ENCODE measurements around the gene IFIT3. TPM values are rescaled to one million over a fixed set of nuclear protein-coding genes. Genes with fewer than 3 reads are reported as not detected.
"Not testable (repeated sequence)": the region's sequence is repeated elsewhere in the genome, so short reads cannot be mapped to it uniquely, and the experiment has no call there.

The IFIT3 gene
- total RNA-seq, 1 donor from 2014 or later: 11.2 TPM

- DNase-seq: no peak
These were observed 9.7 kb downstream of the IFIT3 start for GRCh38 chr10:89337484-89337883.

DNA sequence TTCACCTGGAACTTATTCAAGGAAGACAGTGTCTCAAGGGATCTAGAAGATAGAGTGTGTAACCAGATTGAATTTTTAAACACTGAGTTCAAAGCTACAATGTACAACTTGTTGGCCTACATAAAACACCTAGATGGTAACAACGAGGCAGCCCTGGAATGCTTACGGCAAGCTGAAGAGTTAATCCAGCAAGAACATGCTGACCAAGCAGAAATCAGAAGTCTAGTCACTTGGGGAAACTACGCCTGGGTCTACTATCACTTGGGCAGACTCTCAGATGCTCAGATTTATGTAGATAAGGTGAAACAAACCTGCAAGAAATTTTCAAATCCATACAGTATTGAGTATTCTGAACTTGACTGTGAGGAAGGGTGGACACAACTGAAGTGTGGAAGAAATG is 10.9 kb downstream of the IFIT3 start:
- DNase-seq: no peak

- DNase-seq: no peak
These were observed 12.1 kb downstream of the IFIT3 start for GRCh38 chr10:89339875-89340274.

DNA sequence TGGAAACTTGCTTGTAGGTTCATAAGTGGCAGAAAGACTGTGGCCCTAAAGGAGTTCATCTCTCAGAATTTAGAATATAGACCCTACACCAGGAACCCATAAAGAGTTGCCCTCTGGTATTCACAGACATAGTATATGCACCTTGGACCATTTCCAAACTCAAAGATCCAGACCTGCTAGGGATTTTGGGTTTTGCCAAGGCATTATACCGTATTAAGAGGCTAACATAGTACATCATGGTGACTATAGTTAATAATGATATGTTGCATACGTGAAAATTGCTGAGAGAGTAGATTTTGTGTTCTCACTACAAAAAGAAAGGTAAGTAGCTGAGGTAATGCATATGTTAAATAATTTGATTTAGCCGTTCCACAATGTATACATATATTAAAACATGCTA is 13.9 kb downstream of the IFIT3 start:
- DNase-seq: no peak

- no peak for DNase-seq
These were observed 14.6 kb downstream of the IFIT3 start for GRCh38 chr10:89342206-89342958.

- no peak for DNase-seq
These were observed 15.4 kb downstream of the IFIT3 start for GRCh38 chr10:89343089-89343767.

DNA sequence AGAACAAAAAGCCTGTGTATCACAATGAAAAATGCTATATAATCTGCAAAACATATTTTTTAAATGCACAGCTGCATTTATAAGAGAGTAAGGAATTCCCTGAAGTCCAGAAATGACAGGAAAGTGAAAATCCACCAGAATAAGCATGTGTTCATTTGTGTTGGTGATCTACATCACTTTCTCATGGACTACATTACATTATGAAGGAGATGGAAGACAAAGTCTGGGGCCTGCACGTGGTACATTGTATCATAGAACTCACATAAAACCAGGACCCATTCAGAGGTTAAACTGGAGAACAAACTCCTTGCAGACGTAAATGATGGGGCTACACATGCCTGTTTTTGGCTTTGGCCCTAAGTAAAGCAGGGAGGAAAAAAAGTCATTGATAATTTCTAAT is 16.4 kb downstream of the IFIT3 start:
- no peak for DNase-seq

DNA sequence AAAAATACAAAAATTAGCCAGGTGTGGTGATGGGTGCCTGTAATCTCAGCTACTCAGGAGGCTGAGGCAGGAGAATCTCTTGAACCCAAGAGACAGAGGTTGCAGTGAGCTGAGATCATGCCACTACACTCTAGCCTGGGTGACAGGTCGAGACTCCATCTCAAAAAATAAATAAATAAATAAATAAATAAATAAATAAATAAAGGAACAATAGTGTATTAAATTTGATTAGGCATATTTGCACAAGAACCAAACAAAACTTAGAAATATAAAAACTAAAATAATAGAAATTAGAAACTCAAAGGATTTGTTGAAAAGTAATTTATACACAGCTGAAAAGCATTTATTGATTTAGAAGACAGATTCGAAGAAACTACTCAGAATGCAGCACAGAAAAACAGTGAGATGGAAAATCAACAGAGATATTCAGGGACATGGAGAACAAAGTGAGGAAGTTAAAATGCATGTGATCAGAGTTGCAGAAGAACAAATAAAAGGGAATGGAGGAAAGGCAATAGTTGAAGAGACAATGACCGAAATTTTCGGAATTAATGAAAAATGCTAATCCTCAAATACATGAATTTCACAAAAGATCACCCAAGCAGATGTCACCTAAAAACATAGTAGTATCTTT is 17.7 kb downstream of the IFIT3 start:
- DNase-seq: no peak

- peak; percentile 40 for DNase-seq
These were observed 18.8 kb downstream of the IFIT3 start for GRCh38 chr10:89346405-89347254.

DNA sequence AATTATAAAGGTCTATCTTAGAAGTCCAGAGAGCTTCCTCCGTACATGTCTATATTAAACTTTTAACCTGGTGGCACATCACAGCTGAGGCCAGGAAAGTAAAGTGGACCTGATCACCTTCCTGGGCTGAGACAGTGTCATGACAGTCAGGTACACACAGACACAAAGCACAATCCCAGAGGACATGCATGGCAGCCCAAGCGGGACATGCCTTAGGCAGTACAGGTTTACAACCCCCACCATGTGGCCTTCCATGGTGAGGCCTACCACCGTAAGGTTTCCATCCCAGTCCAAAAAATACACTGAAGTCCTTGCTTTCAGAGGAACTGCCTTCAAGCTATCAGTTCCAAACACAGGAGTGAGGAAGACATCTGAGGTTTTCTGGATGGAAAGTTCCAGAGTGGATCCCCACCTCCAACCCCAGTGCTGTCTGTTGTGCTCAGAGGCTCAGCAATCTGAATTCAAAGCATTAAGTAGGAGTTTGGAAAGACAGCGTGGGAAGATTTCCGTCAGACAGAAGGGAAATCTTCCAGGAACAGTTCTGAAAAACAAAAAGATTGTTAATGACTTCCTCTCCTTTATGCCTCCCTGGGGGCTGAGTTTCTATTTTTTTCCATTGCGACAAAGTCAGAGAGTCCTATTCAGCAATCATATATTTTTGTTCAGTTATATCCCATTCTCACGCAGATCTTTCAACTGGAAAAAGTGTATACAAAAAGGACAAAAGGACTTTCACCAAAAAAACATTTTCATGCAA is 20.1 kb downstream of the IFIT3 start:
- DNase-seq: peak; percentile 44

GRCh38 chr10:89348481-89348880 is 20.7 kb downstream of the IFIT3 start:
- DNase-seq: no peak

GRCh38 chr10:89348975-89349374 is 21.2 kb downstream of the IFIT3 start:
- no peak for DNase-seq

DNA sequence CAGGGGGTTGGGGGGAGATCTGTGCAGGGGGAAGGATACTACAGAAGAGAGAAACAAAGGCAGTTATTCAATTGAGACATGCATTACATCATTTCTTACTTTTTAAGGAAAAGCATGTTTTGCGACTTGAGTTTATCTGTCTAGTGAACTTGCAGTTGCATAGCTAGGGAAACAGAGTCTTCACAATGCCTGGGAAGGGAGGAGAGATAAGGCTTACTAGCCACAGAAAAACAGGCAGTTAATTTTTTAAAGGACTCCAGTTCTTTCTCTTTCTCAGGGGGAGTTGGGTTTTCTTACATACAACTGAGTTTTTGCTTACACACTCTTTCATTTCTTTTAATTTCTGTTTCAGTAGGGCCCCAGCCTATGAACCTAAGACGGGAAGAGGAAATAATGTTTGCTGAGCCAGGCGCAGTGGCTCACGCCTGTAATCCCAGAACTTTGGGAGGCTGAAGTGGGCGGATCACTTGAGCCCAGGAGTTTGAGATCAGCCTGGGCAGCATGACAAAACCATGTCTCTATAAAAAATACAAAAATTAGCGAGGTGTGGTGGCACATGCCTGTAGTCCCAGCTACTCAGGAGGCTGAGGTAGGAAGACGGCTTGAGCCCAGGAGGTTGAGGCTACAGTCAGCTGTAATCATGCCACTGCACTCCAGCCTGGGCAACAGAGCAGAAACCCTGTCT is 23.0 kb downstream of the IFIT3 start:
- DNase-seq: not testable (repeated sequence)

- peak; percentile 28 for DNase-seq
These were observed 23.6 kb downstream of the IFIT3 start for GRCh38 chr10:89351412-89351779.

GRCh38 chr10:89351780-89352597 is 24.2 kb downstream of the IFIT3 start:
- peak; percentile 57 for DNase-seq

DNA sequence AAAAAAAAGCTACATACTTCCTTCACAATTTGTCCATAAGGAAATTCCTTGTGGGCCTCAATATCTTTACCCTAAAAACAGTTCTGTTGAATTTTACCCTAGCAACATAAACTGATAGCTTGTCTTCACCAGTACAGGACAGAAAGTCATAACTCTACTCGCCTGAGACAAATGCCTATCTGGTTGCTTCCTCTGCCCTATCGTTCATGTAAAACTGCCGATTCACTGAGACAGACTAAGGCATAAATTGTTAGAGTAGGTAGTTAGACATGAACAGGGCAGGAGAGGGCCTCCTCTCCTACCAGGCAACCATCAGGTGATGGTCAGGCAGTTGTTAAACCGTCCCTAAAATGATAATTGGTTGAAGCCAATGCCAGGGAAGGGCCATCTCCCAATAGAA is 25.0 kb downstream of the IFIT3 start:
- no peak for DNase-seq

DNA sequence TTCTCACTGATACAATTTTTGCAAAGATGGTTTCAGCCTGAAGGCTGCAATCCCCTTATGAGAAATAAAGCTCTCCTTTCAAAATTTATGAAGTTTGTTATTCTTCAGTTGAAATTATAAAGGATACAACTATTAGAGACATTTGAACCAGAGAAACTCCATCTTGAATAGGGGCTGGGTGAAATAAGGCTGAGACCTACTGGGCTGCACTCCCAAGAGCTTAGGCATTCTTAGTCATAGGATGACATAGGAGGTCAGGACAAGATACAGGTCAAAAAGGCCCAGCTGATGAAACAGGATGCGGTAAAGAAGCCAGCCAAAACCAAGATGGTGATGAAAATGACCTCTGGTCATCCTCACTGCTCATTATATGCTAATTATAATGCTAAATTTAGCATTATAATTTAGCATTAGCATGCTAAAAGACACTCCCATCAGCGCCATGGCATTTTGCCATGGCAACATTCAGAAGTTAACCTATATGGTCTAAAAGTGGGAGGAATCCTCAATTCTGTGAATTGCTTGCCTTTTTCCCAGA is 27.7 kb downstream of the IFIT3 start:
- DNase-seq: peak; percentile 27

DNA sequence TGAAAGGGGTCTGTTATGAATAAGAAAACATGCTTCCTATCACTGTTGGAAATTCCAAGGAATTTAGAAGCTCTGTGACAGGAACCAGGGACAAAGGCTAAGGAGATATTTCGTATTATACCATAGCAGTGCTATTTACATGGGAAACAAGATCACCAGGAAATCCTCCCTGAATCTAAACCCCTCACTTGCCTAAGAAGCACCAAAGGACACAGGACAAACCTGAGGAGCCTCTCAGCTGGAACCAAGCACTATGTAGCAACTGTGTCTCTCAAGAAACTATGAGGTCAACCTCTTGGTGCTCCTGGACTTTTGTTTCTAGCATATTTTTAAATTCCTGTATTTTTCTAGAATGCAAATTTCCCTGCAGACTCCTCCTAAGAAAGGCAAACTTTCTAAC is 29.3 kb downstream of the IFIT3 start:
- no peak for DNase-seq

DNA sequence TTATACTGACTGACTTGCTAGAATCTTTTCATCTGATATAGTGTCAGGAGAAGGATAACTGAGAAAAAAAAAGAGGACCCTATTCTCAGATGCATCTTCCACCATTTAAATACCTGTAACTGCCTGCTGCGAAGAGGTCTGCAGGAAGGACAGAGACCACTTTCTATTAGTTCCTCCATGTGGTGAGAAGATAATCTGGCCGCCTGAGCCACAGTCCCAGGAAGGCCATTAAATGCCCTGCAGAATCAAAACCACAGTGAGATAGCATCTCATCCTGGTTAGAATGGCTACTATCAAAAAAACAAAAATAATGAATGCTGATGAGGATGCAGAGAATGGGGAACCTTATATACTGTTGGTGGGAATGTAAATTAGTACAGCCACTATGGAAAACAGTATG is 30.2 kb downstream of the IFIT3 start:
- no peak for DNase-seq

- DNase-seq: no peak
These were observed 32.4 kb downstream of the IFIT3 start for GRCh38 chr10:89360157-89360556.

Measured in skin of body (tissue), 2 donors.